OCI-LY1 (cell line): Measurements from ENCODE around the gene TNFSF15.

ENCODE experiments used
- CTCF ChIP-seq: fragments of 200-600 bp; sonication (generic), shearing (Covaris generic); IDR thresholded peaks from 2 replicates; pipeline ENCODE4 v1.5.1; 2017; ENCODE audit warnings: mild to moderate bottlenecking, antibody characterized with exemption, low read length, moderate library complexity, mixed read lengths
- EZH2 ChIP-seq: fragments of 200-600 bp; sonication (generic), shearing (Covaris generic); IDR thresholded peaks from 2 replicates; pipeline ENCODE4 v1.8.0; 2017; ENCODE audit warnings: borderline replicate concordance, mixed run types, mild to moderate bottlenecking, antibody characterized with exemption, low read length, moderate library complexity, mixed read lengths

DNA sequence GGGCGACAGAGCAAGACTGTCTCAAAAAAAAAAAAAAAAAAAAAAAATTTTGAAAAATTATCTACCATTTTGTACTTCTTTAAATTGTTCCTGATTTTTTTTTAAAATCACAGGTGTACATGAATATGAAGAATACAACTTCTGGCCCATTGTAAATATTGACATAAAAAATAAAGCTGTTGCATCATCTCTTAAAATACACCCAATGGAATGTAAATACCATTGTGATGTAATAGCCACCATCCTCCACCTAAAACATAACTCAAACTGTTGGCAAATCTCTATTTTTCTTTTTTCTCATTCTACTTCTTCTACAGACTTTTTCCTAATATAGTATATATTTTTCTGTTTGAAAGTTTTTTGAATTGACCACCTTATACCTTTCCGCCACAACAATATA, 62.9 kb downstream of the TNFSF15 start:
- TF ChIP-seq CTCF (no peak), EZH2 (no peak)
